Erythroblast (primary cell): ENCODE results near the gene FFAR2.

Experiments
- GATA1 ChIP-seq: IDR thresholded peaks from 2 replicates; pipeline ENCODE4 v1.6.1; 2011; ENCODE audit warnings: low read depth, mild to moderate bottlenecking, control low read depth, low read length, moderate library complexity
- POLR2A ChIP-seq: IDR thresholded peaks from 2 replicates; pipeline ENCODE4 v1.6.1; 2011; ENCODE audit warnings: mild to moderate bottlenecking, low read length

DNA sequence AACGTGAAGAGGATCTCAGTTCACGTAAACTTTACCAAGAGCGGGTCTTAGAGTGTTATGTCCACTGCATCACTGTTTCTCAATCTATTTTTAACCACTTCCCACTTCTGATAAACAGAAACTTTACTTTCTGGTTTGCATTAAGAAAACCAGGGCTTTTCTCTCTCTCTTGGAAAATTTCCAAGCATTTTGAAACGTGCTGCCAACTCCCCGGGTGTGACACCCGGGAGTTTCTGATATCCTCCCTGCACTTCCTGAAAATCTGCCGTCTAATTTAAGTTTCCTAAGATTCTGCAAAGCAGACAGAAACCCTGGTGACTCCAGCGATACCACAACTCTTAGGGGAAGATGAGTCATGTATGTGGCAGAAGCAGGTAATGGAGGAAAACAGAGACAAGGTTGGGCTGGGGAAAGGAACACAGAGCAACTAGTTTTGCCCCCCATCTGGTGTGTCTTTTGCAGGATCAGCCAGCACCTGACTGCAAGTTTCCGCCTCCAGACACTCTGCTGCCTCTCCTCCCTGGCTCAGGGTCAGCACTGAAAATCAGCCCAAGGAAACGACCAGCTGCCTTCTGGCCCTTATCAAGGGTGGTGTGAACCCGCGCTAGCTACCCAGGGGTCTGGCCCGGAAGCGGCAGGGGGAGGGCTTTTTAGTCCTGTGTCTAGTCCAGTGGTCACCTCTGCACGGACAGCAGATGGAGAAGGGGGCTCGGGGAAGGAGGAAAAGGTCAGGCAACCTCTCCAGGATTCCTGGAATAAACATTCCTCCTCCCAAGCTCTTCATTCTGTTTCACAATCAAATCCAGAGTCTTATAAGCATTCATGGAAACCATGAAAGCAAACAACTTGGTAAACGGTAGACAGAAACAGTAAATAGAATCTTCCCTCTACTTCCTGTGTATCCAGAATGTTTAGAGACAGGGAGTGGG is 11.3 kb upstream of the FFAR2 start:
- TF ChIP-seq POLR2A (no peak), GATA1 (no peak)
